Body of pancreas (tissue), 4 donors: Measurements from ENCODE around the gene B3GALNT1. TPM values are rescaled to one million over a fixed set of nuclear protein-coding genes. Genes with fewer than 3 reads are reported as not detected.
A peak's percentile ranks its signal among the peaks of the same experiment; 100 is the strongest.

Experiments
- ATAC-seq: fragments of 150-250 bp; one replicate; pipeline ENCODE4 v1.9.1; 2016
- DNase-seq, 4 donors: peaks; one replicate each; pipeline ENCODE4 v3.0.0-alpha.2; 2019
- H3K27ac ChIP-seq, 4 donors: fragments of 200-600 bp; sonication (generic); 1 replicate in 3 of 4; 2 replicates in 1 of 4; pipeline versions ENCODE4 v1.5.1 to v1.6.1; 2016 to 2019; ENCODE audit warnings: mild to moderate bottlenecking in 1 of 4, mixed read lengths in 1 of 4, moderate library complexity in 1 of 4
- H3K27me3 ChIP-seq, 2 donors: fragments of 200-600 bp; sonication (generic); one replicate each; pipeline ENCODE4 v1.6.0; 2016; ENCODE audit warnings: mild to moderate bottlenecking in 1 of 2
- H3K36me3 ChIP-seq, 2 donors: fragments of 200-600 bp; sonication (generic); replicated peaks in 1 of 2; 2 replicates each; pipeline ENCODE4 v1.5.1; 2016; ENCODE audit warnings: low read depth in 2 of 2; ENCODE audit not compliant: insufficient read depth in 1 of 2
- H3K4me1 ChIP-seq: fragments of 200-600 bp; sonication (generic); one replicate; pipeline ENCODE4 v1.6.0; 2016
- H3K4me3 ChIP-seq, 2 donors: fragments of 200-600 bp; sonication (generic); 1 replicate in 1 of 2; 2 replicates in 1 of 2; pipeline ENCODE4 v1.5.1; 2016 to 2019
- H3K9me3 ChIP-seq, 3 donors: fragments of 200-600 bp; sonication (generic); 1 replicate in 2 of 3; 2 replicates in 1 of 3; pipeline ENCODE4 v1.5.1; 2016
- CTCF ChIP-seq, 7 experiments: fragments of 450-650 bp in 4 of 7; fragments of 200-600 bp in 3 of 7; sonication (generic) in 3 of 7; IDR thresholded peaks; one replicate each; pipeline ENCODE4 v1.5.1; 2016 to 2019; ENCODE audit warnings: antibody characterized with exemption in 7 of 7
- POLR2A ChIP-seq, 3 donors: fragments of 450-650 bp; IDR thresholded peaks; one replicate each; pipeline ENCODE4 v1.6.1; 2016; ENCODE audit warnings: antibody characterized with exemption in 3 of 3, mild to moderate bottlenecking in 2 of 3
- WGBS, 2 donors: methylation state at CpG; one replicate each; pipeline ENCODE4 v1.1.5; 2017; 5-methylcytosine and 5-hydroxymethylcytosine counted together
- intact Hi-C: fragments of 100-400 bp; cut with DNase I; formaldehyde crosslinking; loops from one replicate; pipeline ENCODE4 v1.15.1; 2023
- total RNA-seq, 2 donors: library from RNA; depleted of rRNA; stranded (reverse); fragments of >200 nt; gene quantifications; one replicate each; pipeline ENCODE4 v1.1.0, GENCODE V29; 2016

The B3GALNT1 gene
- total RNA-seq = 1 to 10 TPM; 4.6 to 7.0 TPM

GRCh38 chr3:161104561-161105551 lies at the start of gene B3GALNT1:
TSS of gene B3GALNT1 (minus strand) at chr3:161105349. CDS start at chr3:161086754, 18,595 bp downstream.
- 1 to 2% methylated on average over 18 to 92 of the region's 97 CpGs for WGBS, 2 donors
- no peaks in the 10 kb centered on the region for H3K27me3 ChIP-seq
- DNase-seq (peak; percentile 50 to 68 (median 63)), ATAC-seq (peak; percentile 82)
- peak within 1 kb of the TSS; percentile 70 to 77 for H3K4me3 ChIP-seq
- TF ChIP-seq CTCF (IDR thresholded peaks at IDR 0.05) = peak in 2 of 7 experiments; percentile 12 to 15
- TF ChIP-seq POLR2A (IDR thresholded peaks at IDR 0.05) = peak; percentile 38 to 65 (median 45)
- intact Hi-C loops = no loop called here
- H3K4me1 ChIP-seq = peaks cover 30% of the 10 kb centered on the region
- peak within 1 kb of the TSS; percentile 47 to 77 (median 74) for H3K27ac ChIP-seq
- no peaks in the 10 kb centered on the region for H3K9me3 ChIP-seq
- H3K36me3 ChIP-seq = no peaks in the 10 kb centered on the region

GRCh38 chr3:161153480-161153879 lies 48.3 kb upstream of the B3GALNT1 start:
- Histone ChIP-seq H3K36me3 (no peaks in the 10 kb centered on the region), H3K4me1 (no peaks in the 10 kb centered on the region), H3K4me3 (no peak overlapping the region), H3K9me3 (no peaks in the 10 kb centered on the region), H3K27ac (no peak overlapping the region), H3K27me3 (no peaks in the 10 kb centered on the region)
- no peak for ATAC-seq
- TF ChIP-seq POLR2A (IDR thresholded peaks at IDR 0.05) = no peak
- TF ChIP-seq CTCF (IDR thresholded peaks at IDR 0.05) = no peak
- 44 to 46% methylated on average over 3 of the region's 3 CpGs for WGBS, 2 donors
- no peak for DNase-seq
- intact Hi-C loops = no loop called here

GRCh38 chr3:161150001-161150525 lies 44.9 kb upstream of the B3GALNT1 start:
- H3K27me3 ChIP-seq = no peaks in the 10 kb centered on the region
- no peak for TF ChIP-seq POLR2A (IDR thresholded peaks at IDR 0.05)
- TF ChIP-seq CTCF (IDR thresholded peaks at IDR 0.05) = no peak
- no peak overlapping the region for H3K4me3 ChIP-seq
- no peak for DNase-seq
- ATAC-seq = no peak
- H3K27ac ChIP-seq = no peak overlapping the region
- no peaks in the 10 kb centered on the region for H3K36me3 ChIP-seq
- no peaks in the 10 kb centered on the region for H3K9me3 ChIP-seq
- H3K4me1 ChIP-seq = no peaks in the 10 kb centered on the region
- intact Hi-C loops = no loop called here

- intact Hi-C loops = no loop called here
- DNase-seq (no peak), ATAC-seq (no peak)
- Histone ChIP-seq H3K27ac (no peak overlapping the region), H3K27me3 (no peaks in the 10 kb centered on the region), H3K36me3 (no peaks in the 10 kb centered on the region), H3K4me3 (no peak overlapping the region), H3K4me1 (no peaks in the 10 kb centered on the region), H3K9me3 (no peaks in the 10 kb centered on the region)
- TF ChIP-seq CTCF (IDR thresholded peaks at IDR 0.05) (no peak), POLR2A (IDR thresholded peaks at IDR 0.05) (no peak)
- whole genome bisulfite sequencing, 2 donors = 31 to 44% methylated on average over 1 of the region's 1 CpG
Observed at GRCh38 chr3:161149529-161149928, 44.4 kb upstream of the B3GALNT1 start.
